Skeletal muscle satellite cell (primary cell): Measurements from ENCODE around the gene PDIA6. TPM values are rescaled to one million over a fixed set of nuclear protein-coding genes. Genes with fewer than 3 reads are reported as not detected.

Source experiments
- H3K27me3 ChIP-seq: 2 replicates; pipeline ENCODE4 v1.7.0; 2013; ENCODE audit warnings: low read length; ENCODE audit not compliant: control insufficient read depth, insufficient read depth
- H3K36me3 ChIP-seq: 2 replicates; pipeline ENCODE4 v1.7.0; 2013; ENCODE audit warnings: mild to moderate bottlenecking, control low read depth, low read length; ENCODE audit not compliant: insufficient read depth
- H3K4me1 ChIP-seq: 2 replicates; pipeline ENCODE4 v1.7.0; 2013; ENCODE audit warnings: low read length; ENCODE audit not compliant: control insufficient read depth, insufficient read depth
- H3K4me2 ChIP-seq: 2 replicates; pipeline ENCODE4 v1.7.0; 2013; ENCODE audit warnings: mild to moderate bottlenecking, low read length
- H3K4me3 ChIP-seq: 2 replicates; pipeline ENCODE4 v1.7.0; 2013; ENCODE audit warnings: low read length
- H3K9ac ChIP-seq: 2 replicates; pipeline ENCODE4 v1.7.0; 2013; ENCODE audit warnings: mild to moderate bottlenecking, low read depth, low read length, moderate library complexity
- H3K9me3 ChIP-seq: replicated peaks from 2 replicates; pipeline ENCODE4 v1.7.0; 2013; ENCODE audit warnings: mild to moderate bottlenecking, control low read depth, low read length
- small RNA-seq: library from RNA; depleted of rRNA; stranded (forward); fragments of <200 nt; gene quantifications from one replicate; pipeline ENCODE3, GENCODE V24; 2012

Gene PDIA6

GRCh38 chr2:10753156-10753555, 59.4 kb downstream of the PDIA6 start:
- no peaks in the 10 kb centered on the region for H3K36me3 ChIP-seq
- H3K9ac ChIP-seq, result no peak overlapping the region
- no peaks in the 10 kb centered on the region for H3K9me3 ChIP-seq
- no peak overlapping the region for H3K4me2 ChIP-seq
- H3K27me3 ChIP-seq, result peaks cover 39% of the 10 kb centered on the region
- no peaks in the 10 kb centered on the region for H3K4me1 ChIP-seq
- H3K4me3 ChIP-seq, result no peak overlapping the region

DNA sequence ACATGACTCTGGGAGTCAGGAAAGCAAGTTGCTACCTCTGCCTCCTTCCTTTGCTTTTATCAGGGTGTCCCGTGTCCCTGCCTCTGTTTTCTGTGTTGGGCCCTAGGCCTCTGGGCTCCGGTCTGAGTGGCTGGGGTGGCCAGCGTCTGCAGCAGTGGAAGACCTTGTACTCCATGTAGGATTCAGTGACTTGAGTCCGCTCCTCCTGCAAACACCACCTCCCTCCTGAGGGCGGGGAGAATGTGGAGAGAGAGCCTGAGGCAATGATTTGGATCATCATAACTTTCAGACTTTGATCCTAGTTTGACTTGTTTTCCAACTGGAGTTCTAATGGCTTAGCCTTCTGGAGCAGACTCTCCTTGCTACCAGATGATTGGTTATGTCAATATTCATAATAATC, 60.3 kb downstream of the PDIA6 start:
- Histone ChIP-seq H3K27me3 (peaks cover 34% of the 10 kb centered on the region), H3K4me1 (no peaks in the 10 kb centered on the region), H3K4me2 (no peak overlapping the region), H3K36me3 (no peaks in the 10 kb centered on the region), H3K4me3 (no peak overlapping the region), H3K9ac (no peak overlapping the region), H3K9me3 (no peaks in the 10 kb centered on the region)

- no peak overlapping the region for H3K9ac ChIP-seq
- no peaks in the 10 kb centered on the region for H3K36me3 ChIP-seq
- peaks cover 37% of the 10 kb centered on the region for H3K27me3 ChIP-seq
- no peak overlapping the region for H3K4me3 ChIP-seq
- H3K9me3 ChIP-seq, result no peaks in the 10 kb centered on the region
- H3K4me2 ChIP-seq, result no peak overlapping the region
- H3K4me1 ChIP-seq, result no peaks in the 10 kb centered on the region
These were observed 62.0 kb downstream of the PDIA6 start for GRCh38 chr2:10750610-10751009.

GRCh38 chr2:10742666-10743065, 69.9 kb downstream of the PDIA6 start:
- H3K36me3 ChIP-seq, result no peaks in the 10 kb centered on the region
- H3K27me3 ChIP-seq, result peaks cover 31% of the 10 kb centered on the region
- H3K4me3 ChIP-seq, result no peak overlapping the region
- H3K9ac ChIP-seq, result no peak overlapping the region
- no peaks in the 10 kb centered on the region for H3K9me3 ChIP-seq
- no peak overlapping the region for H3K4me2 ChIP-seq
- no peaks in the 10 kb centered on the region for H3K4me1 ChIP-seq

- Histone ChIP-seq H3K9me3 (no peaks in the 10 kb centered on the region), H3K27me3 (peaks cover 26% of the 10 kb centered on the region), H3K36me3 (no peaks in the 10 kb centered on the region), H3K4me1 (no peaks in the 10 kb centered on the region), H3K9ac (no peak overlapping the region), H3K4me2 (no peak overlapping the region), H3K4me3 (no peak overlapping the region)
These were observed 71.4 kb downstream of the PDIA6 start for GRCh38 chr2:10741139-10741538.

GRCh38 chr2:10740226-10740625, 72.4 kb downstream of the PDIA6 start:
- Histone ChIP-seq H3K4me2 (no peak overlapping the region), H3K36me3 (no peaks in the 10 kb centered on the region), H3K9ac (no peak overlapping the region), H3K9me3 (no peaks in the 10 kb centered on the region), H3K4me3 (no peak overlapping the region), H3K27me3 (peaks cover 29% of the 10 kb centered on the region), H3K4me1 (no peaks in the 10 kb centered on the region)

GRCh38 chr2:10738192-10738591, 74.4 kb downstream of the PDIA6 start:
- H3K4me2 ChIP-seq, result no peak overlapping the region
- H3K36me3 ChIP-seq, result no peaks in the 10 kb centered on the region
- H3K4me1 ChIP-seq, result no peaks in the 10 kb centered on the region
- no peak overlapping the region for H3K9ac ChIP-seq
- H3K4me3 ChIP-seq, result no peak overlapping the region
- H3K9me3 ChIP-seq, result no peaks in the 10 kb centered on the region
- H3K27me3 ChIP-seq, result peaks cover 43% of the 10 kb centered on the region

DNA sequence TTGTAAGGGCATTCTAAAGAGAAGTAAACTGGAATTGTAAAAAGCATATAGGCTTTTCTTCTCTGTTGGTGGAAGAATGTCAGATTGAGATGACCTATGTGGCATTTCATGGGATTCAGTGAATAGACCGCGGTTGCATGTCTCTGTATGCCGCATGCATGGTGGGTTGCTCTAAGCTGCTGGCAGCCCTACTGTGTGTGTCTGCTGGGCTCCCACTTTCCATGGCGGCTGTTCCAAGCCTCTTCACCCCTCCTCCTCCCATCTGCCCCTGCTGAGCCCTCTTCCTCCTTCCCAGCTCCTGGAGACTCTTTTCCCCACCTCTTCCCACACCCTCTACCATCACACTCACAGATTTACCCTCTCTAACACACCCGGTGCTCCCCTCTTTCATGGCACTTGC, 78.6 kb downstream of the PDIA6 start:
- H3K9ac ChIP-seq, result no peak overlapping the region
- H3K4me1 ChIP-seq, result no peaks in the 10 kb centered on the region
- H3K36me3 ChIP-seq, result no peaks in the 10 kb centered on the region
- H3K9me3 ChIP-seq, result no peaks in the 10 kb centered on the region
- H3K27me3 ChIP-seq, result peaks cover 45% of the 10 kb centered on the region
- H3K4me3 ChIP-seq, result no peak overlapping the region
- no peak overlapping the region for H3K4me2 ChIP-seq

DNA sequence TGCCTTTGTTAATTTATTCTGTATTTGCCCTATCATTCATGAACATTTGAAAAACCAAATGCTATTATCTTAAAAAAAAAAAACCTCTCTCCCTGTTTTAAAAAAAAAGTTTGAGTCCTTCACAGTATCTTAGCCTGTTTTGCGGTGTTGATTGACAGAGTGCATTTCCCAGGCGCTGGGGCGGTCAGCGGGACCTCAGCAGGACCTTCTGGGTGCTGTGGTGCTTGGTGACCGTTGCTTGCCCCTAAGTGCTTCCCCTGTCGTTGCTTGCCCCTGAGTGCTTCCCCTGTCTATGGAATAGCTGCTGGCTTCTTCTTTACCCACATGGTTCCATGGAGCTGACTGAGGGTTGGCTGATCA, 79.0 kb downstream of the PDIA6 start:
- H3K4me1 ChIP-seq, result no peaks in the 10 kb centered on the region
- no peak overlapping the region for H3K9ac ChIP-seq
- H3K36me3 ChIP-seq, result no peaks in the 10 kb centered on the region
- no peak overlapping the region for H3K4me2 ChIP-seq
- H3K9me3 ChIP-seq, result no peaks in the 10 kb centered on the region
- H3K27me3 ChIP-seq, result peaks cover 42% of the 10 kb centered on the region
- no peak overlapping the region for H3K4me3 ChIP-seq

Small RNA genes lying within 50 kb of the gene (small RNA-seq; reads per million reads assigned to genes)
- gene RNU7-138P (not detected), gene RNU7-176P (not detected)
